Vagina (tissue), 2 donors: ENCODE results near the gene PLEKHG4B. TPM values are rescaled to one million over a fixed set of nuclear protein-coding genes. Genes with fewer than 3 reads are reported as not detected.
"Not testable (repeated sequence)": the region's sequence is repeated elsewhere in the genome, so short reads cannot be mapped to it uniquely, and the experiment has no call there.

Experiments
- DNase-seq, 2 donors: peaks; one replicate each; pipeline ENCODE4 v3.0.0-alpha.2; 2017; ENCODE audit errors: extremely low spot score in 2 of 2
- H3K27ac ChIP-seq: fragments of 200-600 bp; sonication (generic); one replicate; pipeline ENCODE4 v1.5.1; 2019
- H3K27me3 ChIP-seq: fragments of 200-600 bp; sonication (generic); one replicate; pipeline ENCODE4 v1.5.1; 2019
- H3K36me3 ChIP-seq, 2 donors: fragments of 200-600 bp; sonication (generic); one replicate each; pipeline ENCODE4 v1.5.1; 2017 to 2019
- H3K4me1 ChIP-seq: fragments of 200-600 bp; sonication (generic); one replicate; pipeline ENCODE4 v1.5.1; 2019
- H3K4me3 ChIP-seq, 2 donors: fragments of 200-600 bp; sonication (generic); 1 replicate in 1 of 2; 2 replicates in 1 of 2; pipeline ENCODE4 v1.5.1; 2016 to 2019
- H3K9me3 ChIP-seq: fragments of 200-600 bp; sonication (generic); one replicate; pipeline ENCODE4 v1.5.1; 2019
- CTCF ChIP-seq, 3 experiments: fragments of 450-650 bp in 2 of 3; fragments of 200-600 bp in 1 of 3; sonication (generic) in 1 of 3; IDR thresholded peaks; one replicate each; pipeline ENCODE4 v1.5.1; 2017 to 2019; ENCODE audit warnings: antibody characterized with exemption in 3 of 3, mild to moderate bottlenecking in 2 of 3, moderate library complexity in 2 of 3
- POLR2A ChIP-seq, 2 donors: fragments of 450-650 bp; IDR thresholded peaks; one replicate each; pipeline ENCODE4 v1.6.1; 2017; ENCODE audit warnings: antibody characterized with exemption in 2 of 2, mild to moderate bottlenecking in 2 of 2, moderate library complexity in 2 of 2
- POLR2AphosphoS5 ChIP-seq, 2 donors: sonication (generic); formaldehyde crosslinking; IDR thresholded peaks; one replicate each; pipeline ENCODE4 v1.9.0; 2017; ENCODE audit warnings: antibody characterized with exemption in 2 of 2, mild to moderate bottlenecking in 2 of 2, low read depth in 1 of 2; ENCODE audit not compliant: insufficient read depth in 1 of 2
- intact Hi-C: fragments of 100-400 bp; cut with DNase I; formaldehyde crosslinking; loops from one replicate; pipeline ENCODE4 v1.15.1; 2023
- total RNA-seq: library from RNA; depleted of rRNA; stranded (reverse); fragments of >200 nt; gene quantifications from one replicate; pipeline ENCODE4 v1.2.3, GENCODE V29; 2016

The PLEKHG4B gene
- total RNA-seq, 1 donor from 2014 or later = 0.74 TPM

- Histone ChIP-seq H3K4me1 (peaks cover 8% of the 10 kb centered on the region), H3K27ac (no peak overlapping the region), H3K4me3 (no peak overlapping the region), H3K9me3 (no peaks in the 10 kb centered on the region), H3K27me3 (no peaks in the 10 kb centered on the region), H3K36me3 (peaks cover 0 to 15% of the 10 kb centered on the region in 2 donors)
- TF ChIP-seq POLR2A (IDR thresholded peaks at IDR 0.05) = no peak
- no peak for TF ChIP-seq CTCF (IDR thresholded peaks at IDR 0.05)
- no peak for TF ChIP-seq POLR2AphosphoS5 (IDR thresholded peaks at IDR 0.05; ENCODE audit: insufficient read depth in 1 of 2, low read depth in 1 of 2)
- DNase-seq = no peak
- intact Hi-C loops = no loop called here
Measured at GRCh38 chr5:208449-209114, 116.6 kb downstream of the PLEKHG4B start.

GRCh38 chr5:213803-214395 is 121.9 kb downstream of the PLEKHG4B start:
- no peak for TF ChIP-seq POLR2A (IDR thresholded peaks at IDR 0.05)
- TF ChIP-seq CTCF (IDR thresholded peaks at IDR 0.05) = no peak
- no peak for TF ChIP-seq POLR2AphosphoS5 (IDR thresholded peaks at IDR 0.05; ENCODE audit: insufficient read depth in 1 of 2, low read depth in 1 of 2)
- Histone ChIP-seq H3K36me3 (no peaks in the 10 kb centered on the region), H3K27me3 (no peaks in the 10 kb centered on the region), H3K4me3 (no peak overlapping the region), H3K27ac (no peak overlapping the region), H3K4me1 (peaks cover 17% of the 10 kb centered on the region), H3K9me3 (no peaks in the 10 kb centered on the region)
- intact Hi-C loops = no loop called here
- DNase-seq = no peak

GRCh38 chr5:215256-215655 is 123.3 kb downstream of the PLEKHG4B start:
- intact Hi-C loops, H3K27ac ChIP-seq, H3K9me3 ChIP-seq, DNase-seq, H3K4me3 ChIP-seq, H3K36me3 ChIP-seq, H3K27me3 ChIP-seq: not testable (repeated sequence)
- H3K4me1 ChIP-seq = peaks cover 24% of the 10 kb centered on the region

GRCh38 chr5:216076-216475 is 124.1 kb downstream of the PLEKHG4B start:
- H3K9me3 ChIP-seq, H3K27ac ChIP-seq, H3K4me3 ChIP-seq, H3K27me3 ChIP-seq, intact Hi-C loops, DNase-seq, H3K36me3 ChIP-seq: not testable (repeated sequence)
- peaks cover 31% of the 10 kb centered on the region for H3K4me1 ChIP-seq

GRCh38 chr5:217494-218456 is 125.8 kb downstream of the PLEKHG4B start, which contains the start of the genes CCDC127 and SDHA:
Gene CCDC127, minus strand, starts transcription at chr5:218153. Its CDS starts 1,304 bp downstream, at chr5:216849.
Gene SDHA, plus strand, starts transcription at chr5:218320. Its CDS starts 36 bp downstream, at chr5:218356.
- intact Hi-C loops = loop anchor here (2.0 kb wide), 1 partner anchor 53 kb away; the partner anchor contains the start of gene PDCD6
- not testable (repeated sequence) for H3K9me3 ChIP-seq

More at GRCh38 chr5:217494-218456, 125.8 kb downstream of the PLEKHG4B start, which contains the start of the genes CCDC127 and SDHA:
- H3K36me3 ChIP-seq, H3K27me3 ChIP-seq: not testable (repeated sequence)
- peak in 1 of 2 donors; percentile 92 for DNase-seq
- peak in 1 of 2 donors; percentile 91 for TF ChIP-seq POLR2A (IDR thresholded peaks at IDR 0.05)
- TF ChIP-seq POLR2AphosphoS5 (IDR thresholded peaks at IDR 0.05; ENCODE audit: insufficient read depth in 1 of 2, low read depth in 1 of 2) = peak; percentile 81 to 93
- peak in 2 of 3 experiments; percentile 40 to 44 for TF ChIP-seq CTCF (IDR thresholded peaks at IDR 0.05)
- Histone ChIP-seq H3K27ac (peak within 1 kb of the TSS; percentile 90), H3K4me1 (peaks cover 41% of the 10 kb centered on the region), H3K4me3 (peak within 1 kb of the TSS; percentile 92 to 100)
